Peyer's patch (tissue), 4 donors: ENCODE measurements around the gene ADGRL3.

ENCODE experiments used
- POLR2A ChIP-seq, 2 donors: fragments of 450-650 bp; IDR thresholded peaks; one replicate each; pipeline ENCODE4 v1.5.1; 2017; ENCODE audit warnings: antibody characterized with exemption in 2 of 2, mild to moderate bottlenecking in 2 of 2, moderate library complexity in 2 of 2
- TF ChIP-seq, protein P1 (sequence below), 6 experiments: fragments of 450-650 bp in 4 of 6; fragments of 200-600 bp in 2 of 6; sonication (generic) in 1 of 6; IDR thresholded peaks; one replicate each; pipeline ENCODE4 v1.5.1; 2017 to 2019; ENCODE audit warnings: antibody characterized with exemption in 6 of 6, mild to moderate bottlenecking in 3 of 6, moderate library complexity in 1 of 6

DNA sequence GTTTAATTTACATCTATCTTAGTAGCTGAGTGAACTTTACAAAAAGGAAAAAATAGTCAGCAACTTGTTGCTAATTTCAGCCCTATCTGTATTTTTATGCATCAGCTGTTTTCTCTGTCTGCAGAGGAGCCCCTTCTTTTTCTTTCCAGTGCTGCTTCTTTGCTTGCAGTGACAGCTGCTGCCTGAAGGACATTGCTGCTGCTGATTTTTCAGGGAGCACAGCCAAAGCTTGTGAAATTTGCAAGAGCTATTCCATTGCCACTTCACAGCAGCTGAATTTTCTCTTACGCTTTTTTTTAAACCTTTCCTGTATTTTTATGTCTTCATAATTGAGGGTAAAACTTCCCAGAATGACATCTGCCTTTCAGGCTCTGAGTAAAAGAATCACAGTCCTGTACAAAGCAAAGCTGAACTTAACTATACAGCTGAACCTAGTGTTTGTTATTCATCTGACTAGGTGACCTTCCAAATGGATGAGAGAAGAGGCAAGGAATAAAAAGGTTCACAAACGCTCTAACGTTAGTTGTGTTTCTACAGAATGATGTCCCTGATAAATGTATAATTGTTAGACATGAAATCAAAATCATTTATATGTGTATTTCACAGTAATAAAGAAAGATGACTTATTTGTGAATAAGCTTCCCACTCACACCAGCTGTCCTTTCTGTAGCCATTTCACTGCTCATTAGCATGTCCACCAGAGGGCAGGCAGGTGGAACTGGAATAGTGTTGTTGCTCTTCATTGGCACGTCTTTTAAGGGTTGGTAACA is 541.4 kb downstream of the ADGRL3 start:
- TF ChIP-seq, protein P1, sequence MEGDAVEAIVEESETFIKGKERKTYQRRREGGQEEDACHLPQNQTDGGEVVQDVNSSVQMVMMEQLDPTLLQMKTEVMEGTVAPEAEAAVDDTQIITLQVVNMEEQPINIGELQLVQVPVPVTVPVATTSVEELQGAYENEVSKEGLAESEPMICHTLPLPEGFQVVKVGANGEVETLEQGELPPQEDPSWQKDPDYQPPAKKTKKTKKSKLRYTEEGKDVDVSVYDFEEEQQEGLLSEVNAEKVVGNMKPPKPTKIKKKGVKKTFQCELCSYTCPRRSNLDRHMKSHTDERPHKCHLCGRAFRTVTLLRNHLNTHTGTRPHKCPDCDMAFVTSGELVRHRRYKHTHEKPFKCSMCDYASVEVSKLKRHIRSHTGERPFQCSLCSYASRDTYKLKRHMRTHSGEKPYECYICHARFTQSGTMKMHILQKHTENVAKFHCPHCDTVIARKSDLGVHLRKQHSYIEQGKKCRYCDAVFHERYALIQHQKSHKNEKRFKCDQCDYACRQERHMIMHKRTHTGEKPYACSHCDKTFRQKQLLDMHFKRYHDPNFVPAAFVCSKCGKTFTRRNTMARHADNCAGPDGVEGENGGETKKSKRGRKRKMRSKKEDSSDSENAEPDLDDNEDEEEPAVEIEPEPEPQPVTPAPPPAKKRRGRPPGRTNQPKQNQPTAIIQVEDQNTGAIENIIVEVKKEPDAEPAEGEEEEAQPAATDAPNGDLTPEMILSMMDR (IDR thresholded peaks at IDR 0.05) = peak in 4 of 6 experiments; percentile 14 to 55 (median 46)
- TF ChIP-seq POLR2A (IDR thresholded peaks at IDR 0.05) = no peak
